GM18505 (cell line): ENCODE data around the gene SRI.

Experiments used
- ATAC-seq: cut with Tn5 transposase; IDR thresholded peaks from one replicate; pipeline ENCODE4 v1.9.1; 2021; ENCODE audit not compliant: unreplicated experiment
- POLR2A ChIP-seq: IDR thresholded peaks from 4 replicates; pipeline ENCODE4 v1.6.1; 2011; ENCODE audit warnings: borderline replicate concordance; ENCODE audit not compliant: insufficient read depth, insufficient read length; ENCODE audit errors: extremely low read depth

Gene SRI

DNA sequence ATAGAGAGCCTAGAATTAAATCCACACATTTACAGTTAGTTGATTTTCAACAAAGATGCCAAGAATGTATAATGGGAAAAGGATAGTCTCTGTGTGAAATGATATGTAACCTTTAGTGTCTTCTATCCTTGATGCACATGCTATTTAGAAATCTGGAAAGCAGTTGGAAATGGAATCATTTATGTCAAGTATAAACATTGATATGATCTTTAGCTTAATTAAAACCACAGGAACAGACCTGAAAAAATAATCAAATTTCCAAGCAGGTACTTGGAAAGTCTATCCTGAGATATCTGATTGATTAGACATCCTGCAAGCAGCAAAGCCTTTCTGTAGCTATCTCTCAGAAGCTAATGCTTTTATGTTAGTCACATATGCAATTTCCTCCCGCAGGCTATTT lies 24.4 kb upstream of the SRI start:
- no peak for TF ChIP-seq POLR2A
- no peak for ATAC-seq

DNA sequence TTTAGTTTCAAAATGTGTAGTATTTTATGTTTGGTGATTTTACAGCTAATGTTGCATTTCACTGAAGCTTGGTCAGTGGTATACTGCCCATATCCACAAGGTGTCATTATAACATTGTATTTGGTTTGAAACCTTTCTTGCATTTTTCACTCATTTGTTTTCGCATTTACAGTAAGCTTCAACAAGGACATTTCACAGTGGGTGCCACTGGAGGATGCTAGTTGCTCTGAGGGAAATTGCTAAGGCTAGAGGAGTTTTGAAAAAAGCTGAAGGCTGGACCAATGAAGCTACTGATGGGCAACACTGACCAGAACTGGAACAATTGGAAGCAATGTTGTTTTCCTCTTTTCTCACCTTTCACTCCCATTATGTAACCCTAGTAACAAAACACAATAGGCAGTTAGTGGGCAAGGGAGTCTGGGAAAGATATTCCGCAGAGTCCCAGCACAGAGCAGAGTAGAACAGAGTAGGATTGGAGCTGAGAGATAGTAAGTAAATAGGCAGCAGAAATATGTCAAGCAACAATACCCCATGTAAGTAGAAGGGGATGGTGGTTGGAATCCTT lies 23.6 kb upstream of the SRI start:
- TF ChIP-seq POLR2A = no peak
- peak; percentile 72 for ATAC-seq

GRCh38 chr7:88239852-88240251 lies 20.0 kb upstream of the SRI start:
- no peak for TF ChIP-seq POLR2A
- no peak for ATAC-seq

DNA sequence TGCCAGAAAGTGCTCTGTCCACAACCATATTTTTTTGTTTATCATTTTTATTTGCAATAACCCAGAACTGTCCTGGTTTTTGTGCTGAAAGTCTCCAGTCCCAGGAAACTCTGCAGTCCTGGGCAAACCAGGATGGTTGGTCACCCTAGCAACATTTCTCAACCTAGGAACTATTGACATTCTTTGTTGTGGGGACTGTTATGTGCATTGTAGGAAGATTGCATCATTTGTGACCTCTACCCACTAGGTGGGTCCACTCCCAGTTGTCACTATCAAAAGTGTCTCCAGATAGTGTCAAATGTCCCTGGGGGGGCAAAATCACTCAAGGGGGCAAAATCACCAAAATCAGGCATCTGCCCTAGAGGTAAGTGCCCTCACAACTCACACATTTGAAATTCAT lies 14.0 kb upstream of the SRI start:
- no peak for TF ChIP-seq POLR2A
- no peak for ATAC-seq

DNA sequence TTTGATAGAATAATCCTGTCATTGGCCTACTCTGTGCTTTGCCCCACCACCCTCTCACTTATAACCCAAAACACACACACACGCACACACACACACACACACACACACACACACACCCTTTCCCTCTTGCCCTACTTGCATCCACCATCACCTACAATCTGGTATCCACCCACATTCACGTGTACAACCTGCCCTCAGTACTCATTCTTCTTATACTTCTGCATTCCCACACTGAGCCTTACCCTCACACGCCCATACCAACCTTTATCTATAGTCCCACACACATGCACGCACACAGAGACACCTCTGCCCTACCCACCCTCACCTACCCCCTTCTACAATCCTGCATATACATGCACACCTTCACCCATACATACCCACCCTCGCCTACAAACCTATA lies 10.8 kb upstream of the SRI start:
- TF ChIP-seq POLR2A = no peak
- no peak for ATAC-seq

GRCh38 chr7:88229302-88229995 lies 9.6 kb upstream of the SRI start:
- no peak for ATAC-seq
- TF ChIP-seq POLR2A = no peak

DNA sequence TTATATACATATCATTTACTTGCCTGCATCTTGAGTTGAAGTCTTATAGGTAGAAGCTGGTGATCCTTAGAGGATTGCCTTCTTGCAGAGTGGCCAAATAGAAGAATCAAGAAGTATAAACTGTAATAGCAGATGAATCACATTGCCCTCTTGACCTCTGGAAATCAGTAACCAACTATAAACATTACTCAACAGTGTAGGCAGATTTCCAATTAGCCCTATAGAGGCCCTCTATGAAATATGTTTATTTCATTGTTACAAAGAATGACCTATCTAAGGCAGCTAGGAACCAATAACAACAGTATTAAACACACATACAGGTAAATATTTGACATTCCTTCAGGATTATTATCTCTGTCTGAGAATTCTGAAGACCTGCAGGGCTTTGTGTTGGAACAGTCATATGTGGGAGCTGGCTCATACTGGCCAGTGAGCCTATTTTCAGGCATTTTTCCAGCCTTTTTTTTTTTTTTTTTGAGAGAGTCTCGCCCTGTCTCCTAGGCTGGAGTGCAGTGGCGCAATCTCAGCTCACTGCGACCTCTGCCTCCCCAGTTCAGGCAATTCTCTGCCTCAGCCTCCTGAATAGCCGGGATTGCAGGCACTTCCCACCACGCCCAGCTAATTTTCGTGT lies 7.2 kb upstream of the SRI start:
- no peak for TF ChIP-seq POLR2A
- ATAC-seq = no peak

- ATAC-seq = no peak
- no peak for TF ChIP-seq POLR2A
Measured at GRCh38 chr7:88226201-88226600, 6.4 kb upstream of the SRI start.

- TF ChIP-seq POLR2A = no peak
- ATAC-seq = no peak
Measured at GRCh38 chr7:88224601-88225275, 4.9 kb upstream of the SRI start.

- no peak for ATAC-seq
- no peak for TF ChIP-seq POLR2A
Measured at GRCh38 chr7:88223265-88223664, 3.4 kb upstream of the SRI start.

DNA sequence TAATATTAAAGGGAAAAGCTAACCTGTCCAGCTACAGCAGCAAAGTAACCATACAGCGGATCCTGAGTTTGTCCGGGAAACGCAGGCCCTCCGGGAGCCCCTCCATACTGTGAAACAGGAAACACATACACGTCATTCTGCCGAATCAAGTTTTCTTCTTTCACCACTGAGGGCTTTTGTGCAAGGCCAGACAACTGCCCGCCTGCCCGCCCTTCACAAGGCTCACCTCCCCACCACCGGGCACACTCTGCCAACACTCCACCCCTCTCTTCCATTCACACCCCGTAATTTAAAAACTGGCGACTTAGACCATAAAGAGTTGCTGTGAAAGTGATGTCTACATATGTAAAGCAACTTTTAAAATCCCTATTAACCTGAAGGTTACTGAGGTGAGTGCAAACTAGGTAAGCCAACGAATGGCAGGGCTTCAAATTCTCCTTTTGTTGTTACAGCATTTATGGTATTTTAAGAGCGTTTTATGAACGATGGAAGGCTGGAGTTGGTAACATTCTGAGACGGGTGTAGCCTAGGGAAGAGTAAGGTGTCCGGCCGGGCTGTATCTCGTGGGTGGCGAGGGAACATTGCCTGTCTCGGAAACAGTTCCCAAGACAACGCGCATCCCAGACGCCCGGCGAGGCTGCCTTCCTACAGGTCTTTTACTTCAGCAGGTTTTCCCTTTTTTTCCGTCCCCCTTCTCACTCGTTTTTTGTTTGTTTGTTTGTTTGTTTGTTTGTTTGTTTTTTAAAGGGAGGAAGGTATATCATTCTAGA lies 817 bp downstream of the SRI start:
- peak; percentile 57 for TF ChIP-seq POLR2A
- ATAC-seq = peak; percentile 25

DNA sequence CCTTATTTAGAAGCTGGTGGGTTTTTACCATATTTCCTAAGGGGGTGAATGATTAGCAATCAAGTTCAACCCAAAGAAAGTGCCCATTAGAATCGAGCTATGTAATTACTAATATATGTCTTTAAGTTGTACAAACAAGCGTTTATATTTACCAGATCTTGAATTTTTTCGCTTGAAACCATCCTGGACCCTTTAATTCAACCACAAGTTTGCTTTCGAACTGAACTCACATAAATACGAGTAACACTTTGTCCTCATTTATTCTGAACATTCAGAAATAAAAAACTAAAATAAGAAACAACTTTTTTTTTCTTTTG lies 1.5 kb downstream of the SRI start:
- no peak for TF ChIP-seq POLR2A
- no peak for ATAC-seq

DNA sequence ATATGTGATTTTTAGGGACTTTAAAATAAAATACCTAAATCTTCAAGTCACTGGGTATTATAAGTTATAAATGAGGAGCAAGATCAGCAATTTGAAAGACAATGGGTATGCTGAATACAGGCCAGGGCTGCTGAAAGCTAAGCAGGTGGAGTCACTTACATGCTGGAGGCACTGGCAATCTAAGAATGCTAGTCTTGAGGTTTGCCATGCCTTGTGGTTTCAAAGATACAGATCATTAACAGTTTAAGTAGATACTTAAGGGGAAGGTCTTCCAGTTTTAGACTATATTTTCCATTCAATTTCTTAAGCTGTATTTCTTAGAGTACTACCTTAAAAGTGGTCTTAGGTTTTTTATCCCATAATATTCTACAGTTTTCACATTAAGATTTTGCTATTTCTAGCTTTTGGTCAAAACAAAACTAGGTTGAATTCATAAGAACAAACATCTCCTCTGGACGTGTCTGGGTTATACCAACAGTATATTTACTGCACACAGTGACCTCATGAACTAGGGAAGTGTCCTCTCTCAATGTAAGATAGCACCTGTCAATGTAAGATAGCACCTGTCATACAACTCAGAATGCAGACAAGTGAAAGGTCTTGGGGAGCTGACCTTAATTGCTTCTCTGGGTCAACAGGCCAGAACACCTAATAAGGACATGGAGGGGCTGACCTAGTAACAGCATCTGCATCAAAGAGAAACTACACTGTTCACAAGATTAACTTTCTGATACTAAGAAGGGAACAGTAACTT lies 2.0 kb downstream of the SRI start:
- TF ChIP-seq POLR2A = peak; percentile 26
- peak; percentile 69 for ATAC-seq

DNA sequence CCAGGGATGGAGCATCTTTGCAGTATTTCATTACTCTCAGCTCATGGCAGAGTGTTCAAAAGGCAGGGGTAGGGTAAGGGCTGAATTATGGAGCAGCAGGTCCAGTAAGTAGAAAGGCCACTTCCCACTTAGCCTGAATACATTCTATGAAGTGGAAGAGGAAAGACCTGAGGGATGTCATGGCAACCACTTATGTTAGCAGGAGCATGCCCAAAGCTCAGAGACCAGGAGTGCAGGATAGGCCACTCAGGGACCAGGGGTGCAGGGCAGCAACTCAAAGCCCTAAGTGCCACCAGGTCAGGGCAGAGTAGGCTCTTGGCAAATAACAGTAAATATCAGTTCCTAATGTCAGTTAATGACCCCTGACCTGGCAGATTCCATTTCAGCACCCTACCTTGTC lies 3.6 kb downstream of the SRI start:
- no peak for TF ChIP-seq POLR2A
- no peak for ATAC-seq

GRCh38 chr7:88215295-88215694 lies 4.5 kb downstream of the SRI start:
- ATAC-seq = no peak
- no peak for TF ChIP-seq POLR2A
